ENCODE results near the gene GRK5.

The GRK5 gene

DNA sequence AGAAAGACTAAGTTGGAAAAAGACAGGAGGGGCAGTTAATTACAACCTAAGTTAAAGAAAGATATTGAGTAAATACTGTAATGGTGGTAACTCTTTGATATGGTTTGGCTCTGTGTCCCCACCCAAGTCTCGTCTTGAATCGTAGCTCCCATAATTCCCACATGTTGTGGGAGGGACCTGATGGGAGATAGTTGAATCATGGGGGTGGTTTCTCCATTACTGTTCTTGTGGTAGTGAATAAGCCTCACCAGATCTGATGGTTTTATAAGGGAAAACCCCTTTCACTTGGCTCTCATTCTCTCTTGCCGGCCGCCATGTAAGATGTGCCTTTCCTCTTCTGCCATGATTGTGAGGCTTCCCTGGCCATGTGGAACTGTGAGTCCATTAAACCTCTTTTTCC, 143.8 kb downstream of the GRK5 start:
- Histone ChIP-seq H3K18ac (ENCODE audit: low read depth in 1 of 2, low read length in 2 of 2) (no peak overlapping the region), H2BK12ac (ENCODE audit: low read length in 2 of 2) (no peak overlapping the region), H4K91ac (ENCODE audit: low read length) (no peak overlapping the region), H3K9ac (ENCODE audit: low read length) (no peak overlapping the region), H3K4ac (ENCODE audit: low read depth in 1 of 2, low read length in 2 of 2) (no peak overlapping the region), H4K8ac (ENCODE audit: low read length) (no peak overlapping the region), H3K79me1 (replicated peaks; ENCODE audit: low read length, poor library complexity, severe bottlenecking) (peaks cover 1% of the 10 kb centered on the region), H2BK120ac (ENCODE audit: low read depth, low read length) (no peak overlapping the region), H2BK15ac (ENCODE audit: low read depth, poor library complexity, severe bottlenecking) (no peak overlapping the region), H3K27me3 (ENCODE audit: control insufficient read depth in 1 of 2, insufficient read depth in 1 of 2, low read length in 2 of 2) (no peaks in the 10 kb centered on the region), H2BK5ac (ENCODE audit: low read depth, low read length, poor library complexity, severe bottlenecking) (no peak overlapping the region), H3K27ac (ENCODE audit: low read length, poor library complexity, severe bottlenecking) (no peak overlapping the region), H3K4me1 (ENCODE audit: control insufficient read depth, insufficient read depth, low read depth, low read length) (peaks cover 20% of the 10 kb centered on the region), H3K23ac (ENCODE audit: low read length in 2 of 2) (no peak overlapping the region), H3K4me3 (ENCODE audit: insufficient read depth in 1 of 2, low read depth in 1 of 2, low read length in 2 of 2) (no peak overlapping the region), H3K36me3 (ENCODE audit: control insufficient read depth in 1 of 2, insufficient read depth in 2 of 2, low read depth in 1 of 2, low read length in 2 of 2) (peaks cover 6 to 7% of the 10 kb centered on the region in 2 experiments), H2AK5ac (ENCODE audit: low read length, severe bottlenecking) (no peak overlapping the region), H3K9me3 (ENCODE audit: control insufficient read depth, low read length) (peaks cover 18% of the 10 kb centered on the region), H3K14ac (ENCODE audit: low read length in 2 of 2) (no peak overlapping the region), H3K4me2 (ENCODE audit: low read length, poor library complexity, severe bottlenecking) (no peak overlapping the region), H2AFZ (ENCODE audit: low read depth, low read length) (no peak overlapping the region)
- WGBS, result 100% methylated on average over 4 of the region's 4 CpGs
- no peak for DNase-seq

GRCh38 chr10:119352042-119352441, 144.7 kb downstream of the GRK5 start:
- no peak for DNase-seq
- H3K4me2 ChIP-seq (ENCODE audit: low read length, poor library complexity, severe bottlenecking), result no peak overlapping the region
- 95% methylated on average over 2 of the region's 2 CpGs for WGBS

DNA sequence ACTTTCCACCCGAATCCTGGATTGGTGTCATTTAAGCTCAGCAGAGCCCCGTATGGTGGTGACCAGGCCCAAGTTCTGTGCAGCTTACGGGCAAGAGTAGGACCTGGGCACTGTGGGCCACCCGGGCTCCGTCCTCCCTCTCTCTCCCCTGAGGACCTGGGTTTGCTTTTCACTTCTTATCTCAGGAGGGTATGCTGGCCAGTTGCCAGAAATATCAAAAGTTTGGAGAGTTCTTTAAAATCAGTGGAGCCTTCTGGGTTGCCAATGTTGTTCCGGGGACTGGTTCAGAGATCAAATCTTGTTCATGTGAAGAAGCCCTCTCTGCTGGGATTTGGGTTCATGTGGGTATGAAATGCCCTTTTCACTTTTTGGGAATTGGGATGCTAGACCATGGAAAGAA, 145.4 kb downstream of the GRK5 start:
- 96% methylated on average over 6 of the region's 6 CpGs for WGBS
- Histone ChIP-seq H3K18ac (ENCODE audit: low read depth in 1 of 2, low read length in 2 of 2) (no peak overlapping the region), H2BK120ac (ENCODE audit: low read depth, low read length) (no peak overlapping the region), H2BK5ac (ENCODE audit: low read depth, low read length, poor library complexity, severe bottlenecking) (no peak overlapping the region), H3K27ac (ENCODE audit: low read length, poor library complexity, severe bottlenecking) (no peak overlapping the region), H3K4ac (ENCODE audit: low read depth in 1 of 2, low read length in 2 of 2) (no peak overlapping the region), H2AFZ (ENCODE audit: low read depth, low read length) (no peak overlapping the region), H3K27me3 (ENCODE audit: control insufficient read depth in 1 of 2, insufficient read depth in 1 of 2, low read length in 2 of 2) (no peaks in the 10 kb centered on the region), H3K14ac (ENCODE audit: low read length in 2 of 2) (no peak overlapping the region), H3K23ac (ENCODE audit: low read length in 2 of 2) (no peak overlapping the region), H3K79me1 (replicated peaks; ENCODE audit: low read length, poor library complexity, severe bottlenecking) (peaks cover 1% of the 10 kb centered on the region), H3K4me3 (ENCODE audit: insufficient read depth in 1 of 2, low read depth in 1 of 2, low read length in 2 of 2) (no peak overlapping the region), H3K4me2 (ENCODE audit: low read length, poor library complexity, severe bottlenecking) (no peak overlapping the region), H3K9ac (ENCODE audit: low read length) (no peak overlapping the region), H2BK12ac (ENCODE audit: low read length in 2 of 2) (no peak overlapping the region), H2AK5ac (ENCODE audit: low read length, severe bottlenecking) (no peak overlapping the region), H3K9me3 (ENCODE audit: control insufficient read depth, low read length) (peaks cover 22% of the 10 kb centered on the region), H3K36me3 (ENCODE audit: control insufficient read depth in 1 of 2, insufficient read depth in 2 of 2, low read depth in 1 of 2, low read length in 2 of 2) (peaks cover 3 to 8% of the 10 kb centered on the region in 2 experiments), H4K8ac (ENCODE audit: low read length) (no peak overlapping the region), H2BK15ac (ENCODE audit: low read depth, poor library complexity, severe bottlenecking) (no peak overlapping the region), H4K91ac (ENCODE audit: low read length) (no peak overlapping the region), H3K4me1 (ENCODE audit: control insufficient read depth, insufficient read depth, low read depth, low read length) (peaks cover 10% of the 10 kb centered on the region)
- DNase-seq, result no peak

More at GRCh38 chr10:119352042-119352441, 144.7 kb downstream of the GRK5 start:
- Histone ChIP-seq H3K23ac (ENCODE audit: low read length in 2 of 2) (no peak overlapping the region), H2BK15ac (ENCODE audit: low read depth, poor library complexity, severe bottlenecking) (no peak overlapping the region), H3K14ac (ENCODE audit: low read length in 2 of 2) (no peak overlapping the region), H4K91ac (ENCODE audit: low read length) (no peak overlapping the region), H3K9ac (ENCODE audit: low read length) (no peak overlapping the region), H2AFZ (ENCODE audit: low read depth, low read length) (no peak overlapping the region), H2BK5ac (ENCODE audit: low read depth, low read length, poor library complexity, severe bottlenecking) (no peak overlapping the region), H3K27me3 (ENCODE audit: control insufficient read depth in 1 of 2, insufficient read depth in 1 of 2, low read length in 2 of 2) (no peaks in the 10 kb centered on the region), H2AK5ac (ENCODE audit: low read length, severe bottlenecking) (no peak overlapping the region), H4K8ac (ENCODE audit: low read length) (no peak overlapping the region), H3K79me1 (replicated peaks; ENCODE audit: low read length, poor library complexity, severe bottlenecking) (peaks cover 1% of the 10 kb centered on the region), H3K4me3 (ENCODE audit: insufficient read depth in 1 of 2, low read depth in 1 of 2, low read length in 2 of 2) (no peak overlapping the region), H2BK120ac (ENCODE audit: low read depth, low read length) (no peak overlapping the region), H3K4ac (ENCODE audit: low read depth in 1 of 2, low read length in 2 of 2) (no peak overlapping the region), H3K9me3 (ENCODE audit: control insufficient read depth, low read length) (peaks cover 22% of the 10 kb centered on the region), H3K27ac (ENCODE audit: low read length, poor library complexity, severe bottlenecking) (no peak overlapping the region), H3K36me3 (ENCODE audit: control insufficient read depth in 1 of 2, insufficient read depth in 2 of 2, low read depth in 1 of 2, low read length in 2 of 2) (peaks cover 6 to 7% of the 10 kb centered on the region in 2 experiments), H3K18ac (ENCODE audit: low read depth in 1 of 2, low read length in 2 of 2) (no peak overlapping the region), H3K4me1 (ENCODE audit: control insufficient read depth, insufficient read depth, low read depth, low read length) (peaks cover 16% of the 10 kb centered on the region), H2BK12ac (ENCODE audit: low read length in 2 of 2) (no peak overlapping the region)

GRCh38 chr10:119353421-119353820, 146.1 kb downstream of the GRK5 start:
- Histone ChIP-seq H3K4me1 (ENCODE audit: control insufficient read depth, insufficient read depth, low read depth, low read length) (peaks cover 10% of the 10 kb centered on the region), H3K27me3 (ENCODE audit: control insufficient read depth in 1 of 2, insufficient read depth in 1 of 2, low read length in 2 of 2) (no peaks in the 10 kb centered on the region), H3K36me3 (ENCODE audit: control insufficient read depth in 1 of 2, insufficient read depth in 2 of 2, low read depth in 1 of 2, low read length in 2 of 2) (peaks cover 3 to 13% of the 10 kb centered on the region in 2 experiments), H3K23ac (ENCODE audit: low read length in 2 of 2) (no peak overlapping the region), H3K4me3 (ENCODE audit: insufficient read depth in 1 of 2, low read depth in 1 of 2, low read length in 2 of 2) (no peak overlapping the region), H2AK5ac (ENCODE audit: low read length, severe bottlenecking) (no peak overlapping the region), H2BK120ac (ENCODE audit: low read depth, low read length) (no peak overlapping the region), H3K9ac (ENCODE audit: low read length) (no peak overlapping the region), H3K27ac (ENCODE audit: low read length, poor library complexity, severe bottlenecking) (no peak overlapping the region), H2BK5ac (ENCODE audit: low read depth, low read length, poor library complexity, severe bottlenecking) (no peak overlapping the region), H3K4ac (ENCODE audit: low read depth in 1 of 2, low read length in 2 of 2) (no peak overlapping the region), H2BK15ac (ENCODE audit: low read depth, poor library complexity, severe bottlenecking) (no peak overlapping the region), H4K91ac (ENCODE audit: low read length) (no peak overlapping the region), H3K18ac (ENCODE audit: low read depth in 1 of 2, low read length in 2 of 2) (no peak overlapping the region), H3K14ac (ENCODE audit: low read length in 2 of 2) (no peak overlapping the region), H2BK12ac (ENCODE audit: low read length in 2 of 2) (no peak overlapping the region), H3K79me1 (replicated peaks; ENCODE audit: low read length, poor library complexity, severe bottlenecking) (peaks cover 5% of the 10 kb centered on the region), H2AFZ (ENCODE audit: low read depth, low read length) (no peak overlapping the region), H4K8ac (ENCODE audit: low read length) (no peak overlapping the region), H3K4me2 (ENCODE audit: low read length, poor library complexity, severe bottlenecking) (no peak overlapping the region), H3K9me3 (ENCODE audit: control insufficient read depth, low read length) (peaks cover 22% of the 10 kb centered on the region)
- no peak for DNase-seq
- WGBS, result 100% methylated on average over 1 of the region's 2 CpGs

Data from mesenchymal stem cell (in vitro differentiated cells and primary cell).